ENCODE data around the gene DLGAP1.

Gene DLGAP1

DNA sequence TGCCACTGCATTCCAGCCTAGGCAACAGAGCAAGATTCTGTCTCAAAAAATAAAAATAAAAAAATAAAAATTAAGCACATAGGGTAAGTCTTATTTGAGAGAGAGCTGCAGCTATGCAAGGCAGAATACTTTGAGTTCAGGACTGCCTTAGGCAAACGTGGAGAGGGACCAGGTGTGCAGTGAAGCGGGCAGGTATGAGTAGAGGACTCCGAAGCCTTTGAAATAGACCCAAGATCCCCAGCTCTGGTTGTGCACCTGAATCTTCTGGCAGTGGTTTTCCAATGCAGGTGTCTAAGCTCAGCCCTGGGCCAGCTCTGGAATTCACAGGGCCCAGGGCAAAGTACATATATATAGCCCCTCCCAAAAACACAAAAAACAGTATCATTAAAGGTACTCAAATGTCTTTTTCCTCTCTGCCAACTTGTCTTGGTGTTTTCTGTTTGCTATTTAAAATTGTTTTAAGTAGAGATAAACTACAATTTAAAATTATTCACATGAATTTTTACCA, 983.9 kb downstream of the DLGAP1 start:
- no peak for DNase-seq

DNA sequence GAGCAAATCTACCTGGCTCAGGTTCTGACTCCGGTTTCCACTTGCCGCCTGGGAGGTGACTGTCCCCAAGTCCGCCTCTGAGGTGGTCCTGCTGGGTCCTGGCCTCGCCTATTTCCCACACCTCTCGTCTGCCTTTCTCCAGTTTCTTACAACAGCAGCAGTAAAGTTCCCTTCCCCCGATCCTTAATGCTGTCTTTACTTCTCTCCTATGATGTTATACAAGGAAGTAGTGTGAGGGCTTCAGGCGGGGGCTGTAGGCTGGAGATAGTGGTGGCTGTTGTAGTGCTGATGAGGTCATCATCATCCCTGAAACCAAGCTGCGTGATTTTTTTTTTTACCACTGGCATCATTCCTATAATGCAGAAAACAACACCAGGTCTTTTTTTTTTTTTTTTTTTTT, 986.3 kb downstream of the DLGAP1 start:
- DNase-seq, result no peak

DNA sequence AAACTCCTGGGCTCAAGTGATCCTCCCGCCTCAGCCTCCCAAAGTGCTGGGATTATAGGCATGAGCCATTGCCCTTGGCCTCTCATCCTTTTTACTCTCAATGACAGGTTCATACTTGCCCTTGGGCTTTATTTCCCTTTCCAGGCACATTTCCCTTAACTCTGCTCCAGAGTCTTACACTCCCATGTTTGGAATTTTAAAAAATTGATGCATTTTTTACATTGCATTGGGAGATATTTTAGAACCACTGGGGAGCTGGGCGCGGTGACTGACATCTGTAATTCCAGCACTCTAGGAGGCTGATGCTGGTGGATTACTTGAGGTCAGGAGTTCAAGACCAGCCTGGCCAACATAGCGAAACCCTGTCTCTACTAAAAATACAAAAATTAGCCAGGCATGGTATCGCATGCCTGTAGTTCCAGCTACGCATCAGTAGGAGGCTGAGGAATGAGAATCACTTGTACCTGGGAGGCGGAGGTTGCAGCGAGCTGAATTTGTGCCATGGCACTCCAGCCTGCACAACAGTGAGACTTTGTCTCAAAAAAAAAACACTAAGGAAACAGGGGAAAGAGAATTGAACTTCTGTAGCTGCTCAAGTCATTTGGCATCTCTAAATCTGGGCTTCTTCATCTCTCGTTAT, 986.9 kb downstream of the DLGAP1 start:
- no peak for DNase-seq

DNA sequence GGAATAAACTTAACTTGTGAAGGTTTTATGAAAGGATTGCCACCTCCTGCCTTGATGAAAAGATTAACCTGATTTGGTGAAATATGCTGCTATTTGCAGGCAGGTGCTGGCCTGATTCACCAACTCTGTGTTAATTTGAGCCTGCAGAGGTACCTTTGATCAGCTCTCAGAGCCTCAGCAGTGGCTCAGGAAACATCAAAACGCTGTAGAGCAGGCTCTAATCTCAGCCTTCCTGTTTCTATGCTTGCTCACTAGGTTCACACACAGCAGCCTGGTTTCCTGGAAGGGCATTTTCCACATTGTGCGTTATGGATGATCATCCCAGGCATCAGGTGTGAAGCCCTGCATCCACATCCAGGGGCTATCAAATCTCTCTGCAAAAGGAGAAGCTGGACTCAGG, 988.2 kb downstream of the DLGAP1 start:
- DNase-seq, result no peak

DNA sequence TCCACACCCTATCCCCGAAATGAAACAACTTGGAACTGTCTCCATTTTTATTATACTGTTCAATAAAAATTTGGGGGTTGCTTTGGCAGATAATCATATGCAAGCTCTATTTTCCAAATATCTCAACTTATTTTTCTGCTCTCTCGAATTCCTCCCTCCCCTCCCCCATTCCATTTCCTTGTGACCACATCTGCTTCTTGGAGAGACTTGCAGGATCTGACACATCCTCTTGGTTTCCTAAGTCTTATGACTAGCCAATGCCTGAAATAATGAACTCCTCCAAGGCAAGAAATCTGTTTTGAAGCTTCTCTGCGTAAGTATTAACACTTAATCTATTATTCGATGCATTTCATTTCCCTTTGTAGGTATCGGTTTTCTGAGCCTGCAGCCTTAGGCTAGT, 989.1 kb downstream of the DLGAP1 start:
- no peak for DNase-seq

DNA sequence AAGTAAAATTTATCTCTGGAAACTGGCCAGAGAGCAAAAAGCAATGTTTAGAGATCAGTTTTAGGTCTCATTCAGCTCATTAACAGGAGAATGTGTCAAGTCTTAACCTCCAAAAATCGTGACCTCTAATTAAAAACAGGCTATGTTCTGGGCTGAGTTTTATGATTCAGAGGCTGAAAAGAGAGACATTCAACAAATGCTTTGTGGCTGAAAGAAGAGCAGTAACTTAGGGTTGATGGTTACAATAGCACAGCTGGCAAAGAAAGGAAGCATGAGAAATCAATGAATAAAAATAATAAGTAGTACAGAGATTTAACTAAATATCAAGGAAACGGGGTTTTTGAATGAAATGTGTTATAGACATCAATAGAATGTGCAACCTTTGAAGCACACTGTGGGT, 992.1 kb downstream of the DLGAP1 start:
- no peak for DNase-seq

DNA sequence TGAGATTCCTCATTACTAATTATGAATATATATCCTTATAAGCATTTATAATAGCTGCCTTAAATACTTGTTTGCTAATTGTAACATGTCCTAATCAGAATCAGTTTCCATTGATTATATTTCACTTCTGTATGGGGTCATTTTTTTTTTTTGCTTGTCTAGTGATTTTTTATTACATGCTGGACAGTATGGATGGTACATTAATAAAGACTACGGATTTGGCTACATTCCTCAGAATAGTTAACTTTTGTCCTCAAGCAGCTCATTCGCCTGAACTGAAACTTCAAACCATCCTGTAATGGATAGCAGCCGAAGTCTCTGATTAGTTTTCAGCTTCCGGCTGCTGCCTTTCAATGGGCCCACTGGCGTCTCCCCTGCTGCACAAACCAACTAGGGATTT, 993.4 kb downstream of the DLGAP1 start:
- DNase-seq, result no peak

DNA sequence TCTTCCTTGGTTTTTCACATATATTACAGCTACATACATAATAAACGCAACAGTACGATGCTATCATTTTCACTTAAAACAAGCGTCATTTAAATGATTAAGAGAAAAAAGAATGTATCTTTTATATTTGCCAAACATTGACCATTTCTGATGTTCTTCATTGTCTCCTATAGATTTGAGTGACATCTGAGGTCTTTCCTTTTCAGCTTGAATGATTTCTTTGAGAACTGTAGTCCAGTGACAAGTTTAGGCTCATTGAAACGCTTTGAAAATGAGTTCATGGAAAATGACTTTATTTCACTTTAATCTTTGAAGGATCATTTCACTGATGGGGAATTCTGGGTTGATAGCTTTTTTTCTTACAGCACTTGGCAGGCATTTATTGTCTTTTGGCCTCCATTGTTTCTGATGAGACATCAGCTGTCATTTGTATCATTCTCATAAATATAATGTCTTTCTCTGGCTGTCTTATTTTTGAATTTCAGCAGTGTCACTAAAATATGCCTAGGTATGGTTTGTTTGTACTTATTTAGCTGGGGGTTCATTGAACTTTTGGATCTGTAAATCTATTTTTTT, 994.2 kb downstream of the DLGAP1 start:
- no peak for DNase-seq

DNA sequence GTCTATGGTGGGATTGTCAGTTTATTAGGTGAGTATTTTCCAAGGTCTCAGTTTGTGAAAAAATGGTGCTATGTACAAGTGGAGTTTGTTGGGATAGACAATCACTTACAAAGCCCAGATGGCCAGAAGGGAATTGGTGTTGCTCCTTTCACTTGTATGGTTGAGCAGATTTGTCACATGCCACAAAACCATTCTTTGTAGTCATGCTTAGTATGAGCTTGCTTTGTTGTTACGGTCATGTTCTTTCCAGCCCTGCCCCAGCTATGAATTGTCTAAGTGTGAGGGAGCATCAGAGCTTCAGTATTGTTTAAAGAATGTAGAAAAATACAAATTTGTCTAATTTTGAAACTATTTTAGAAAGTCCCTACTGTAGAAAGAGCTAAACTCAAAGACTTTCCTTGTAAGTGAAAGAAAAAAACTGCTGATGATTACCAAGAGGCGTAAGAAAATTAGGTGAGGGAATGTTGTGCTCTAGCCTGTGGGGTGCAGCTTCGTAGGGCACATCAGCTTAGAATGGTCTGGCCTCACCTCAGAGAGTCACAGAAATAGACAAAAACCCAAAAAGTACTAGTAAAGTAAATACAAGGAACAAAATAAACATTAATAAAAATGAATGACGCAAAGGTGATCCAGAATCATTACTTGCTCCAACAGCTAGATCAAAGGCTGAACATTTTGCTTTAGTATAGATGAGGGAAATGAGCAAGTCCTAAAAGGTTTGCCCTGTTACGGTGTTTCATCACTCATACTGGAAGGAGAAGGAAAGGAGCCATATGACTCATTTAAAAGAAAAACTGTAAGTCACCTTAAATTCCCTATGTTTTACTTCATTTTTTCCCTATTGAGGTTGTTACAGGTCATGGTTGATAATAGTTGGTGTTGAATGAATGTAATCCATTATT, 995.9 kb downstream of the DLGAP1 start:
- no peak for DNase-seq

DNA sequence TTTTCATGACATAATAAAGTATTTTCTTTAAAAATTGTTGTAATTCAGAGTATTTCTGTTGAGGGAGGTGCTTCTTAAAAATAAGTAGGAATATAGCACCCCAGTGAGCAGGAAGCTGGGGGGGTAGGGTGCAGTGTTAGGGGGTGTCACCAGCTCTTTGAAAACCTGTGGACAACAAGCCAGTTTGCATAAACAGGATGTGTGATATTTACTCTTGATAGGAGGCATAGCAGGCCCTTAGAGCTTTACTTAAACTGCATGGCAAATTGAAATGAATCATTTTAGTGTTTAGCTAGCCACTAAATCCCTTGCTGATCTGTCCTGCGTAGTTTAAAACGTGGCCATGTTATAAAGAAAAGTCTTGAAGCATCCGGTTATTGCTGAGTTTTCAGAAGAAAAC, 996.7 kb downstream of the DLGAP1 start:
- no peak for DNase-seq

DNA sequence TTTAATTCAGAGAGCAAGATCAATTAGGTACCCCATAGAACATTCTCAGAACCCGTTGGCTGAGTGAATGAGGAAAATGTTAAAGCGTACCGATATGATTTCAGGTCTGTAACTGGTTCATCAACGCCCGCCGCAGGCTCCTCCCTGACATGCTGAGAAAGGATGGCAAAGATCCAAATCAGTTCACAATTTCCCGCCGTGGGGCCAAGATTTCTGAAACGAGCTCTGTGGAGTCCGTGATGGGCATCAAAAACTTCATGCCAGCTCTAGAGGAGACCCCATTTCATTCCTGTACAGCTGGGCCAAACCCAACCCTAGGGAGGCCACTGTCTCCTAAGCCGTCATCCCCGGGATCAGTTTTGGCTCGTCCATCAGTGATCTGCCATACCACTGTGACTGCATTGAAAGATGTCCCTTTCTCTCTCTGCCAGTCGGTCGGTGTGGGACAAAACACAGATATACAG, 997.8 kb downstream of the DLGAP1 start:
- no peak for DNase-seq

DNA sequence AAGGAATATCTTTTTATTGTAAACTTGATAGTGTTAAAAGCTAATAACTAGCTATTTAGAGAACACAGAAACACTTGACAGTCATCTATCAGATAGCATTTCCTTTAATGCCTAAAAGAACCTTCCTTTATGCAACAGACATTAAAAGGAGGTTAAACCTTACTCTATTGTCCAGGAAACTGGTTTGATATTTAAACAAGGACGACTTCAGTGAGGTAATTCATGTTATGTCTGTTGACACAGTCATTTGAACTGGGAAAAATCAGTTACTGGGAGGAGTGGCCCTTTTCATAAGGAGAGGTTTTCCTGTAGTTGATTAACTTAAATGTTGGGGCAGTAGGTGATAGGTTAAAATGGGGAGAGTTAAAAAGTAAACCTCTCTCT, 998.4 kb downstream of the DLGAP1 start:
- DNase-seq, result no peak

DNA sequence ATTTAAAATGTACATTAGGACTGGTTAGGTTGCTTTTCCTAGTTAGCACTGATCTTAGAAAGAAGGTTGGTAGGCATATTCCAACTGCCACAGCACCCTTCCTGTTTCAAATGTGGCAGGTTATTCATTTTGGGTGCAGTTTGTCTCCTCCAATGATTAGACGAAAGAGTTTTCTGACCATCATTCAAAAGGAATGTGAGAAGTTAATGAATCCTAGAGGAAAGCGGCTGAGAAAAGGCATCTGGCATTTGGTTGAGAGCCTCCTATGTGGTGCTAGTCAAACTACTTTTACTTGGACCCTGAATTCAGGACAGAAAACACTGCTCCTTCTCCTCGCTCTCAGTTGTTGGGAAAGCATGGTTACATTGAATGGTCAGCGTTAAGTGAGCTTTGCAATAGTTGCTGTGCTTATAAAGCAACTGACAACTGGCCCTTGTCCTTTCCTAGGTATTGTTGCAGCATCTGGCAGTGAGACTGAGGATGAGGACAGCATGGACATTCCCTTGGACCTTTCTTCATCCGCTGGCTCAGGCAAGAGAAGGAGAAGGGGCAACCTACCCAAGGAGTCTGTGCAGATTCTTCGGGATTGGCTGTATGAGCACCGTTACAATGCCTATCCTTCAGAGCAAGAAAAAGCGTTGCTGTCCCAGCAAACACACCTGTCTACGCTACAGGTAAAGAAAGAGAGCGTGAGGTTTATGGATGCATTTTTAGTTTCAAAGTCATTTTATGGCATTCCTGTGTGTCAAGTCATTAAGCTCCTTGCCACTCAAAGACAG, 999.0 kb downstream of the DLGAP1 start:
- DNase-seq, result no peak

DNA sequence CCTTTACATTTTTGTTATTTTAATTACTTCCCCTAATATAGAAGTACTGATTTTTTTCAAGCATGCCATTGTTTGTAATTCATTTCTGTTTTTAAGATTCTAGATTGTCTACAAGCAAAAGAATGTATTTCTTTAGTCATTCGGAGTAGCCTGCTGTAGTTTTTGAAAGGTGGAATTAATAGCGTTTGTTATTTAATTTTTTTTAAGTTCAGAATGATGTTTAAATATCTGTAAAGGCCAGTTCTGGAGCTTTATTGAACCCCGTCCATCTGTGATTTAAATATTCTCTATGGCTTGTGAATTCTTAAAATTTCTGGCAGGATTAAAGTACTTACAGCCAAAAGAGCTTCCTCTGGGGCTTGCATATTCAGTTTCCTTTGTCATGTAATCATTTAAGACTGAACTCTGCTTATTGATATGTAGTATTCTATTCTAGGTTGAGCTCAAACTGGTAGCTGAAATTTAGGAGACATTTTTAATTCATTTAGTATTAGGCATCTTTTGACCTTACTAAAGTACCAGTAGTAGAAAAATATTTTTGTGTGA, 999.9 kb downstream of the DLGAP1 start:
- no peak for DNase-seq

DNA sequence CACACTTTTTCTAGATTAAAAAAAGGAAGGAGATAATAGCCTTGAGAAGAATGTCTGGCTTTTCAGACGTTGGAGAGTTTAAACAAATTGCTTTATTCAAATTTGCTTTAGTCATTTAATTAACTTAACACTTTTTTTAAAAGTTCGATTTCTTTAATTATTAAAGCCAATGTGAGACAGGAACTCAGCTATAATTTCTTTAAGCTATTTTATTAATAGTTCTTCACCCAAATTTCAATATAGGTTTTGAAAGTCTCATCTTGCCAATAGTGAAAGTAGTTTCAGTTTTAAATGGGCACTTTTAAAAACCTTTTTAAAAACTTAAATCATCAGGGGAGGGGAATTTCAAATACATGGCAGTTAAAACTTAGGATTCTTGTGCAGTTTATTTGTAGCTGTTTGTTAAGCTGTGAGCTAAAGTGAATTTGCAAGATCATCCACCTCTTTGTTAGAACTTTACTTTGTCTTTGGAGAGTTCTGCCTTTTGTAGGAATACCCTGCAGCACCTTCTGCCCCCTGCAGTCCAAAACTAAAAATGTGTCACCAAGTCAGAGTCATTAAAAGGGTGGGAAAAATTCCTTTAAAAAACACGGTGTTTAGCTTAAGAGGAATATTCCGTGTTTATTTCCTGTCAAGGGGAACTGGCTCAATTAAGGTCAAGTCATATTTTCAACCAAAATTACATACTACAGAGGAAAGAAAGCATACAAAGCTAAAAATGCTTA, 1000.6 kb downstream of the DLGAP1 start:
- no peak for DNase-seq

DNA sequence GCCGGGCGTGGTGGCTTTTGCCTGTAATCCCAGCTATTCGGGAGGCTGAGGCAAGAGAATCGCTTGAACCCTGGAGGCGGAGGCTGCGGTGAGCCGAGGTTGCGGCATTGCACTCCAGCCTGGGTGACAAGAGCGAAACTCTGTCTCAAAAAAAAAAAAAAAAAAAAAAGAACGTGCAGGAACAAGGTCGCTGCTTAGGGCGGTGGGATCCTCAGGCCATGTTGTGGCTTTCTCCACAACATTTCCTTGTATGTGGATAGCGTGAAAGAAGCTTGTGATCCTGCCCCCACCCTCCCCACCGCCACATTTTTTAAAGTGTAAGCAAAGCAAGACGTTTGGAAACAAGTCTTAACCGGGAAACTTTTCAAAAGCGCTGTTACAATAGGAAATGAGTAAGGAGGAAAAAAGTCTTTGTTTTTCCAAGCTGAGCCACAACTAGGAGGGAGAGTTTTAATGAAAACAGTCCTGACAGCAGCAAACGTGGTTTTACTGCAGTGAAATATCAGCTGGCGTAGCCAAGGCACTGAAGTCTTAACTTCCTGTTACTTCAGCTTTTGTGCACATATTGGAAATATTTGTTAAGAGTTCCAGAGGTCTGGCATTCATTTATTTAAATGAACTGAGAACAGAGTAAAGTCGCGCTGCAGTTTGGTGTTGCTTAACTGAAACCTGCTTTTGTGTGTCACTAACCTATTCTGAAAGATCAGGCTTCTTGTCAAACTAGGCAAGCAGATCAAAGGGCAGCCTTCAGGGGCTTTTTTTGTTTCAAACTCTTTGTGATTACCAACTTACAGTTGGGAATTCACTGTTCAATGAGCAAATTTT, 1001.4 kb downstream of the DLGAP1 start:
- peak; percentile 90 for DNase-seq

DNA sequence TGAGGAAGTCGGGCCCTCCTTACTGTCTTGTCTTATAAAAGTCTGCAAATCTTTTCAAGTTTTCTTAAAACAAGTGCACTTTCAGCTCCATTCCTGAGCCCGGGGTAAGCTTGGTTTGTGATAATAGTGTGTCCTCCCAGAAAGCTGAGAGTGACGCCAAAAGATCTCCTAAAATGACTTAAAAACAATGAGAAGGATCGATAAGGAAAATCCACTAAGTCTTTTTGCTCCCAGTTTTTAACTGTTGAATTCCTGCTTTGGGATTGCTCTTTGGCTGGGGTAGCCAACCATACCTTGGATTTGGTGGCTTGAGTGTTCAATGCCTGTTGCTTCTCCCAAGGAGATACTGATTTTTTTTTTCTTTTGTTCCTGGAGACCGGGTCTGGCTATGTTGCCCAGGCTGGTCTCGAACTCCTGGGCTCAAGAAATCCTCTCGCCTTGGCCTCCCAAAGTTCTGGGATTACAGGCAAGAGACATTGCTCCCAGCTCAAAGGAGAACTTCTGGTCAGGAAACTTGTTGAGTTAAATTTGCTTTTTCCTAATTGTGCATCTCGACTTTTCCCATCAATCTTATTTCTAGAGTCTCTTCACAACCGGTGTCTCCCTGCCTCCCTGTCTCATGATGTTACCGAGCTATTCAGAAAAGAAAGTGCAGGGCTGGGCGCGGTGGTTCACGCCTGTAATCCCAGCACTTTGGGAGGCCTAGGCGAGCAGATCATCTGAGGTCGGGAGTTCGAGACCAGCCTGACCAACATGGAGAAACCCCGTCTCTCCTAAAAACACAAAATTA, 1002.2 kb downstream of the DLGAP1 start:
- no peak for DNase-seq

DNA sequence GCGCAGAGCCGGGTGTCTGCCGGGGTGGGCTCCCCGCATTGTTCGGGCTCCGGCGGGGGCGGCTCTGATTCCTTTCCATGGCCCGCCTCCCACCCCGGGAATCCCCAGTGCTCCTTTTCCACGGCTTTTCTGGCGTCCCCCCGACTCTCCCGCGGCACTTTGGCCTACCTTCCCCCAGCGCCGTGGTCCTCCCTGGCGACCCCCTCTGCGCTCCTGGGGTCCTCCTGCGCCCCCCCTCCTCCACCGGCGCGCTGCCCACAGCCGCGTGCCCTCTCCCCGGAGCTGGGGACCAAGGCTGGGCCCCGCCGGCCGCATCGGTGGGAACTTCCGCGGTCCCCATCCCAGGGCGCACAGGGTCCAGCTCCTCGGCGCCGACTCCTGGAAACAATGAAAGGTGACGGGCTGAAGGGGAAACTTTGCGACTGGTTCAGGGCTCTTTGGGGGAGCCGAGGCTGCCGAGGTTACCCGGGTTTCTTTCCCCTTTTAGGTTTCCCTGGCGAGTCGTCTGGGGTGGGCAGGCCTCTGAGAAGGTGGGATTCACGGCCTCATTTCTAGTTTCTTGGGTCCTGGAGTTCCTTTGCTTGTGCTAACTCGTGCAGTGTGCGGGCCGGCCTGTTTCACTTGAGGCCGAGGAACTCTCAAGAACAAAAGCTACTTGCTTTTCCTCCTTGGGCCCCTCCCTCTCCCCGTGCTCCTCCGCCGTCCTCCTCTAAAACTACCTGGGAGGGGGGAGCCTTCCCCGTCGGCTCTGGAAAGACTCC, 1002.9 kb downstream of the DLGAP1 start:
- no peak for DNase-seq

DNA sequence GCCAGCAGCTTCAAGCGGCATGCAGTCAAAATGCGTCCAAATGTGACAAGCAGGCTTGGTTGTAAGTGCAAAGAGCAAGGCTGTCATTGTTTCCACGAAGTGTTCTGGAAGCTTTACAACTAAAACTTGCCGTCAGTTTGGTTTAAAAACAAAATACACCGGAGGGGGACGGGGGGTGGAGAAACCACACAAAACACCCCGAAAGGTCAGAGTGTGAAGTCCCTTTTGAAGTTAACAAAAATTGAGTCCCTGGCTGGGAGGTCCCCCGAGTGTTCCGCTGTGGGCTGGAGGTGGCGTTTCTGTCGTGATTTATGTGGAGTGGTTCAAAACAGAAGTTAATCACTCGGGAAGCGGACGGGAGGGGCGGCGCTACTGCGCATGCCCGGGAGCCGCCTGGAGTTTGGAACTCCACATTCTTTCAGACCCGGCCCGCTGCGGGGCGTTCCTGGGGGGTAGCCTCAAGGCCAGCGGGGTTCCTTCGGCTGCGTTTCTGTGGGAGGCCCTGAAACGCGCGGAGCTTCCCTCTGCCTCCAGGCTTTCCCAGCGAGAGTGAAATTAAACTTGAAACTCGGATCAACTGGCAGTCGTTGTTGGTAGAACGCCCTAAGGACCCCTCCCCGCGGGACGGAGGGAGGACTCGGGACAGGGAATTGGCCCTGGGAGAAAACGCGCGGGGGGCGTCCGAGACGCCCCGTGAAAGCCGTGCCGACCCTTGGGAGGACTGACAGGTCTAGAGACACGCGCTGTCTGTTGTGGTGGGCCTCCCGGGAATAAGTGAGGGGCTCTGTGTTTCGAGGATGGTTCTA, 1003.7 kb downstream of the DLGAP1 start:
- peak; percentile 82 for DNase-seq

Measured in amniotic stem cell (primary cell).